Measurements from ENCODE around the gene AKAP3.

GRCh38 chr12:4569261-4569660 lies 79.6 kb downstream of the AKAP3 start:
- TF ChIP-seq CTCF (IDR thresholded peaks at IDR 0.05; ENCODE audit: insufficient read depth, low read length, poor library complexity, severe bottlenecking) (no peak), EZH2phosphoT487 (conservative IDR thresholded peaks at IDR 0.05; ENCODE audit: low read length) (no peak)
